ENCODE data around the gene TJAP1.

TJAP1 gene

GRCh38 chr6:43541774-43542471 lies 64.6 kb downstream of the TJAP1 start:
- no peak for DNase-seq

GRCh38 chr6:43544461-43544860 lies 67.1 kb downstream of the TJAP1 start:
- DNase-seq = no peak

- no peak for DNase-seq
Measured at GRCh38 chr6:43547222-43547621, 69.9 kb downstream of the TJAP1 start.
